Occipital lobe (tissue), 2 donors: ENCODE data around the gene PSMC2. TPM values are rescaled to one million over a fixed set of nuclear protein-coding genes. Genes with fewer than 3 reads are reported as not detected.

ENCODE experiments used
- small RNA-seq: library from RNA; depleted of rRNA; stranded (forward); fragments of <200 nt; gene quantifications from one replicate; pipeline ENCODE3, GENCODE V24; 2014
- total RNA-seq: library from RNA; depleted of rRNA; stranded (reverse); fragments of >200 nt; gene quantifications from one replicate; pipeline ENCODE4 v1.2.3, GENCODE V29; 2014

PSMC2 gene
- total RNA-seq, 1 donor from 2014 or later, result 65.4 TPM

Small RNA genes within 50 kb of the gene (small RNA-seq; reads per million reads assigned to genes)
- not detected for gene RPS29P16

Other genes starting within 250 kb of the PSMC2 start
- gene NAPEPLD, start 198.5 kb upstream of the PSMC2 start, total RNA-seq, result 20.9 TPM
- gene PMPCB, start 50.2 kb upstream of the PSMC2 start, total RNA-seq, result 61.9 TPM
- gene DNAJC2, start 2.9 kb upstream of the PSMC2 start, total RNA-seq, result 15.9 TPM
- not detected for gene SLC26A5, start 98.6 kb downstream of the PSMC2 start, total RNA-seq